ENCODE results near the gene ITPK1.

The ITPK1 gene

GRCh38 chr14:92941531-92941930, 174.2 kb downstream of the ITPK1 start:
- Histone ChIP-seq H3K27me3 (ENCODE audit: insufficient read depth, low read length, poor library complexity) (no peaks in the 10 kb centered on the region), H4K5ac (ENCODE audit: low read length) (no peak overlapping the region), H3K9ac (ENCODE audit: low read length) (no peak overlapping the region), H3K36me3 (ENCODE audit: control insufficient read depth, insufficient read depth, low read length) (no peaks in the 10 kb centered on the region), H2BK5ac (ENCODE audit: low read length) (no peak overlapping the region), H3K79me2 (ENCODE audit: control insufficient read depth, insufficient read depth, low read length) (no peaks in the 10 kb centered on the region), H3K4me1 (ENCODE audit: control insufficient read depth, low read depth, low read length) (no peaks in the 10 kb centered on the region), H3K18ac (ENCODE audit: low read length) (no peak overlapping the region), H4K8ac (ENCODE audit: low read depth, low read length) (no peak overlapping the region), H3K27ac (ENCODE audit: low read depth, low read length) (no peak overlapping the region), H3K4ac (ENCODE audit: low read depth, low read length) (no peak overlapping the region), H3K23ac (ENCODE audit: low read length) (no peak overlapping the region), H2AK5ac (ENCODE audit: low read length) (no peak overlapping the region), H3K56ac (ENCODE audit: low read length) (no peak overlapping the region), H2BK15ac (replicated peaks; ENCODE audit: low read depth) (no peak overlapping the region), H3K4me2 (ENCODE audit: low read length) (no peak overlapping the region), H2BK120ac (ENCODE audit: low read depth, low read length) (no peak overlapping the region), H3K4me3 (ENCODE audit: low read length) (no peak overlapping the region), H3K79me1 (ENCODE audit: low read length) (no peaks in the 10 kb centered on the region)
- DNase-seq: no peak
- no CpG with 5 or more reads among the region's 30 CpGs for WGBS (ENCODE audit: extremely low coverage, insufficient coverage, low lambda C conversion rate)

- no CpG with 5 or more reads among the region's 11 CpGs for WGBS (ENCODE audit: extremely low coverage, insufficient coverage, low lambda C conversion rate)
Observed at GRCh38 chr14:92940543-92940942, 175.2 kb downstream of the ITPK1 start.

GRCh38 chr14:92939699-92940098, 176.0 kb downstream of the ITPK1 start:
- WGBS (ENCODE audit: extremely low coverage, insufficient coverage, low lambda C conversion rate): no CpG with 5 or more reads among the region's 12 CpGs
- no peak for DNase-seq
- no peaks in the 10 kb centered on the region for H3K36me3 ChIP-seq (ENCODE audit: control insufficient read depth, insufficient read depth, low read length)

More at GRCh38 chr14:92940543-92940942, 175.2 kb downstream of the ITPK1 start:
- H3K79me1 ChIP-seq (ENCODE audit: low read length): no peaks in the 10 kb centered on the region
- no peaks in the 10 kb centered on the region for H3K27me3 ChIP-seq (ENCODE audit: insufficient read depth, low read length, poor library complexity)
- no peak overlapping the region for H3K18ac ChIP-seq (ENCODE audit: low read length)
- H3K4me2 ChIP-seq (ENCODE audit: low read length): no peak overlapping the region
- H3K4ac ChIP-seq (ENCODE audit: low read depth, low read length): no peak overlapping the region
- H3K27ac ChIP-seq (ENCODE audit: low read depth, low read length): no peak overlapping the region
- H3K79me2 ChIP-seq (ENCODE audit: control insufficient read depth, insufficient read depth, low read length): no peaks in the 10 kb centered on the region
- no peak overlapping the region for H4K5ac ChIP-seq (ENCODE audit: low read length)
- no peak overlapping the region for H2BK120ac ChIP-seq (ENCODE audit: low read depth, low read length)
- H3K4me3 ChIP-seq (ENCODE audit: low read length): no peak overlapping the region
- H3K4me1 ChIP-seq (ENCODE audit: control insufficient read depth, low read depth, low read length): no peaks in the 10 kb centered on the region
- no peak overlapping the region for H2BK15ac ChIP-seq (replicated peaks; ENCODE audit: low read depth)
- no peak overlapping the region for H3K23ac ChIP-seq (ENCODE audit: low read length)
- no peaks in the 10 kb centered on the region for H3K36me3 ChIP-seq (ENCODE audit: control insufficient read depth, insufficient read depth, low read length)
- H3K56ac ChIP-seq (ENCODE audit: low read length): no peak overlapping the region
- no peak overlapping the region for H4K8ac ChIP-seq (ENCODE audit: low read depth, low read length)
- H3K9ac ChIP-seq (ENCODE audit: low read length): no peak overlapping the region
- no peak overlapping the region for H2AK5ac ChIP-seq (ENCODE audit: low read length)
- no peak for DNase-seq
- H2BK5ac ChIP-seq (ENCODE audit: low read length): no peak overlapping the region

GRCh38 chr14:92938890-92939671, 176.6 kb downstream of the ITPK1 start:
- H2BK15ac ChIP-seq (replicated peaks; ENCODE audit: low read depth): no peak overlapping the region
- no peak overlapping the region for H3K27ac ChIP-seq (ENCODE audit: low read depth, low read length)
- no peaks in the 10 kb centered on the region for H3K4me1 ChIP-seq (ENCODE audit: control insufficient read depth, low read depth, low read length)
- no peak overlapping the region for H4K8ac ChIP-seq (ENCODE audit: low read depth, low read length)
- no peak overlapping the region for H2BK120ac ChIP-seq (ENCODE audit: low read depth, low read length)
- no peak overlapping the region for H3K23ac ChIP-seq (ENCODE audit: low read length)
- no peak overlapping the region for H2BK5ac ChIP-seq (ENCODE audit: low read length)
- no peak overlapping the region for H3K4me2 ChIP-seq (ENCODE audit: low read length)
- H3K9ac ChIP-seq (ENCODE audit: low read length): no peak overlapping the region
- H3K36me3 ChIP-seq (ENCODE audit: control insufficient read depth, insufficient read depth, low read length): no peaks in the 10 kb centered on the region
- H3K56ac ChIP-seq (ENCODE audit: low read length): no peak overlapping the region
- no peak overlapping the region for H4K5ac ChIP-seq (ENCODE audit: low read length)
- no peak for DNase-seq
- H3K4me3 ChIP-seq (ENCODE audit: low read length): no peak overlapping the region
- no peaks in the 10 kb centered on the region for H3K79me2 ChIP-seq (ENCODE audit: control insufficient read depth, insufficient read depth, low read length)
- no peak overlapping the region for H2AK5ac ChIP-seq (ENCODE audit: low read length)
- H3K79me1 ChIP-seq (ENCODE audit: low read length): no peaks in the 10 kb centered on the region
- H3K18ac ChIP-seq (ENCODE audit: low read length): no peak overlapping the region
- no peak overlapping the region for H3K4ac ChIP-seq (ENCODE audit: low read depth, low read length)
- no peaks in the 10 kb centered on the region for H3K27me3 ChIP-seq (ENCODE audit: insufficient read depth, low read length, poor library complexity)
- no CpG with 5 or more reads among the region's 27 CpGs for WGBS (ENCODE audit: extremely low coverage, insufficient coverage, low lambda C conversion rate)

More at GRCh38 chr14:92939699-92940098, 176.0 kb downstream of the ITPK1 start:
- Histone ChIP-seq H4K8ac (ENCODE audit: low read depth, low read length) (no peak overlapping the region), H3K27ac (ENCODE audit: low read depth, low read length) (no peak overlapping the region), H3K4me3 (ENCODE audit: low read length) (no peak overlapping the region), H2BK5ac (ENCODE audit: low read length) (no peak overlapping the region), H3K27me3 (ENCODE audit: insufficient read depth, low read length, poor library complexity) (no peaks in the 10 kb centered on the region), H2BK15ac (replicated peaks; ENCODE audit: low read depth) (no peak overlapping the region), H4K5ac (ENCODE audit: low read length) (no peak overlapping the region), H3K4me2 (ENCODE audit: low read length) (no peak overlapping the region), H3K4me1 (ENCODE audit: control insufficient read depth, low read depth, low read length) (no peaks in the 10 kb centered on the region), H2BK120ac (ENCODE audit: low read depth, low read length) (no peak overlapping the region), H3K4ac (ENCODE audit: low read depth, low read length) (no peak overlapping the region), H3K23ac (ENCODE audit: low read length) (no peak overlapping the region), H3K79me2 (ENCODE audit: control insufficient read depth, insufficient read depth, low read length) (no peaks in the 10 kb centered on the region), H3K18ac (ENCODE audit: low read length) (no peak overlapping the region), H3K9ac (ENCODE audit: low read length) (no peak overlapping the region), H3K79me1 (ENCODE audit: low read length) (no peaks in the 10 kb centered on the region), H2AK5ac (ENCODE audit: low read length) (no peak overlapping the region), H3K56ac (ENCODE audit: low read length) (no peak overlapping the region)

- Histone ChIP-seq H2BK15ac (replicated peaks; ENCODE audit: low read depth) (no peak overlapping the region), H3K56ac (ENCODE audit: low read length) (no peak overlapping the region), H3K4me1 (ENCODE audit: control insufficient read depth, low read depth, low read length) (no peaks in the 10 kb centered on the region), H2BK5ac (ENCODE audit: low read length) (no peak overlapping the region), H3K27me3 (ENCODE audit: insufficient read depth, low read length, poor library complexity) (no peaks in the 10 kb centered on the region), H3K79me2 (ENCODE audit: control insufficient read depth, insufficient read depth, low read length) (no peaks in the 10 kb centered on the region), H3K4me3 (ENCODE audit: low read length) (no peak overlapping the region), H3K9ac (ENCODE audit: low read length) (no peak overlapping the region), H3K23ac (ENCODE audit: low read length) (no peak overlapping the region), H3K4me2 (ENCODE audit: low read length) (no peak overlapping the region), H3K79me1 (ENCODE audit: low read length) (no peaks in the 10 kb centered on the region), H4K5ac (ENCODE audit: low read length) (no peak overlapping the region), H2AK5ac (ENCODE audit: low read length) (no peak overlapping the region), H3K18ac (ENCODE audit: low read length) (no peak overlapping the region), H3K27ac (ENCODE audit: low read depth, low read length) (no peak overlapping the region), H4K8ac (ENCODE audit: low read depth, low read length) (no peak overlapping the region), H2BK120ac (ENCODE audit: low read depth, low read length) (no peak overlapping the region), H3K36me3 (ENCODE audit: control insufficient read depth, insufficient read depth, low read length) (no peaks in the 10 kb centered on the region), H3K4ac (ENCODE audit: low read depth, low read length) (no peak overlapping the region)
- WGBS (ENCODE audit: extremely low coverage, insufficient coverage, low lambda C conversion rate): no CpG with 5 or more reads among the region's 9 CpGs
- no peak for DNase-seq
Observed at GRCh38 chr14:92938235-92938875, 177.4 kb downstream of the ITPK1 start.
